ENCODE measurements around the gene APOL2.
"Not testable (repeated sequence)": the region's sequence is repeated elsewhere in the genome, so short reads cannot be mapped to it uniquely, and the experiment has no call there.

The APOL2 gene

DNA sequence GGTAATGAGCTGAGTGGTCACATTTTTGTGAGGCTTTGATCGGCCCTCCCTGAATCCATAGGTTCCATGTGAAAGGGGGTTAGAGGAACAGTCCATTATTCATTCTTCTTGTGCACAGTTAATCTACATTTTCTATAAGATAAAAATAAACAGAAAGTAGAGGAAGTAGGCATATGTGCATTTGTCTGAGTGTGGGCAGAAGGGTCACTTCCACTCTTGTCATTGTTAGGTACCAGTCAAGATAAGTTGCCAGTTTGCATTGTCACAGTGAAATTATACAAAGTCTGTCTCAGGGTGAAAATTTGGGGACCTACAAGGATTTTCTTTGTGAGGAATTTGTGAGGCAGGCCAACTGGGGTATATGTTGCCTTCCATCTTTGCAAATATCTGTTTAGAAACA lies 33.1 kb downstream of the APOL2 start:
- Histone ChIP-seq H3K4me3 (ENCODE audit: low read depth, low read length) (no peak overlapping the region), H3K27me3 (replicated peaks) (no peaks in the 10 kb centered on the region), H3K27ac (no peak overlapping the region), H3K36me3 (replicated peaks) (no peaks in the 10 kb centered on the region)
- in situ Hi-C loops (cut with HindIII; ENCODE audit: low pct_ligation_motif_present, low sequenced_read_pairs): no loop called here
- no peak for DNase-seq
- TF ChIP-seq, protein P1, sequence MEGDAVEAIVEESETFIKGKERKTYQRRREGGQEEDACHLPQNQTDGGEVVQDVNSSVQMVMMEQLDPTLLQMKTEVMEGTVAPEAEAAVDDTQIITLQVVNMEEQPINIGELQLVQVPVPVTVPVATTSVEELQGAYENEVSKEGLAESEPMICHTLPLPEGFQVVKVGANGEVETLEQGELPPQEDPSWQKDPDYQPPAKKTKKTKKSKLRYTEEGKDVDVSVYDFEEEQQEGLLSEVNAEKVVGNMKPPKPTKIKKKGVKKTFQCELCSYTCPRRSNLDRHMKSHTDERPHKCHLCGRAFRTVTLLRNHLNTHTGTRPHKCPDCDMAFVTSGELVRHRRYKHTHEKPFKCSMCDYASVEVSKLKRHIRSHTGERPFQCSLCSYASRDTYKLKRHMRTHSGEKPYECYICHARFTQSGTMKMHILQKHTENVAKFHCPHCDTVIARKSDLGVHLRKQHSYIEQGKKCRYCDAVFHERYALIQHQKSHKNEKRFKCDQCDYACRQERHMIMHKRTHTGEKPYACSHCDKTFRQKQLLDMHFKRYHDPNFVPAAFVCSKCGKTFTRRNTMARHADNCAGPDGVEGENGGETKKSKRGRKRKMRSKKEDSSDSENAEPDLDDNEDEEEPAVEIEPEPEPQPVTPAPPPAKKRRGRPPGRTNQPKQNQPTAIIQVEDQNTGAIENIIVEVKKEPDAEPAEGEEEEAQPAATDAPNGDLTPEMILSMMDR (IDR thresholded peaks at IDR 0.05; ENCODE audit: low read depth, low read length, missing control alignments): no peak

DNA sequence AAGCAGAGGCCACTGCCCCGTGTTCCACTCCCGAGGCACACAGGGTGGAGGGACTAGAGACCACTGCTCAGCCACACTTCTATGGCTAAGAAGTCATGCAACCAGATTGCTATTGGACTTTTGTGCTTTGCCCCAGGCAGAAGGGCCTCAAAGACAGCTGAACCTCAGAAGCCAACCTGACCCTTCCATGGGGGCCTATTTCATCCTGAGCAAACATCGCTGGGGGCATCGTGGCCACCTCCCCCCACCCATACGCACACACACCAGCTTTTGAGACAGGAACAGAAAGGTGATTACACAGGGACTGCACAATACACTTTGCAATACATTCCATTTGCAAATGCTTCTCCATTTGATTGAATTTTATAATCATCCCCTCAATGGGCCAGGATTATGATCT lies 33.8 kb downstream of the APOL2 start:
- in situ Hi-C loops (cut with HindIII; ENCODE audit: low pct_ligation_motif_present, low sequenced_read_pairs); H3K27me3 ChIP-seq (replicated peaks); H3K36me3 ChIP-seq (replicated peaks); H3K27ac ChIP-seq; H3K4me3 ChIP-seq (ENCODE audit: low read depth, low read length); DNase-seq: not testable (repeated sequence)

DNA sequence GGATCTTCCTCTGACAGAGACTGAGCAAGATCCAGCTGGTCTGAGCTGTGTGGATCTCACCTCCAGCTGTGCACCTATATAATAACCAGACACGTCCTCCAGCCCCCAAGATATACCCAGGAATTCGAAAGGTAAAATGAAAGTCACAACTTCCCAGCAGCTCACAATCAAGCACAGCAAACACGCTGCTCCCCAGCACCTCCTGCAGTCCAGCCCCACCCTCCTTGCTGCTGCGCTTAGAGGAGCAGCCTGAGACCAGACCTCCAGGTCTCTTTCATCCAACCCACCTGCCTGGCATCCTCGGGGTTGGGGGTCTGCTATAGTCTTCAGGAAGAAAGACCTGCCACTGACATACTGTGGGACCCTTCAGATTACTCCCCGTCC lies 34.7 kb downstream of the APOL2 start:
- Histone ChIP-seq H3K4me3 (ENCODE audit: low read depth, low read length) (no peak overlapping the region), H3K36me3 (replicated peaks) (no peaks in the 10 kb centered on the region), H3K27ac (no peak overlapping the region), H3K27me3 (replicated peaks) (no peaks in the 10 kb centered on the region)
- in situ Hi-C loops (cut with HindIII; ENCODE audit: low pct_ligation_motif_present, low sequenced_read_pairs): no loop called here
- TF ChIP-seq, protein P1 (IDR thresholded peaks at IDR 0.05; ENCODE audit: low read depth, low read length, missing control alignments): no peak
- no peak for DNase-seq

DNA sequence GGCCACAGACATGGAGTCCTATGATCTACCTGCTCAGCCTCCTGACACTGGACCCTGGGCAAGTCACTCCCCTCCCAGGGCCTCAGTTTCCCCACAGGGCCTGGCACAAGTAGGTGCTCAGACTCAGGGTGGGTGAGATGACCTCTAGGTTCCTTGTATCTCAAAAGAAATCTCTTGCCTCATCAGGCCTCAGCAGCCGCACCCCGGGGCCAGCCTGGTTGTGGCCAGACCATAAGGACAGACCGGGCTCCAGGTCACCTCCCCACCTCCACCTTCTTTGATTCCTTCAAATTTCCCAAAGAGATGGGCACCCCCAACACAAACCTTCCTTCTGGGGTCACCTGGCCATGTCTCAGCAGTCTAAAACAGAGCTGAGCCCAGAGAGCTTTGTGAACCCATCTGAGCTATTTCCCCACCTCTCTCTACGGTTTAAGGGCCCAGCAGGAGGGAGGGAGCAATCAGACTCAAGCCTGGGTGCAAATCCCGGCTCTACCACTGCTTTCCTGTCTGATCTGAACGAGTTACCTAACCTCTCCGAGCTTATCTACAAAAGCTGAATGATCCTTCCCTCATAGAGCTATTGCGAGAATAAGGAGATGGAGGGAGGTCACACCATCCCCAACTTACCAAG lies 35.2 kb downstream of the APOL2 start:
- TF ChIP-seq, protein P1 (IDR thresholded peaks at IDR 0.05; ENCODE audit: low read depth, low read length, missing control alignments): no peak
- DNase-seq: no peak
- in situ Hi-C loops (cut with HindIII; ENCODE audit: low pct_ligation_motif_present, low sequenced_read_pairs): no loop called here
- no peak overlapping the region for H3K4me3 ChIP-seq (ENCODE audit: low read depth, low read length)
- H3K27ac ChIP-seq: no peak overlapping the region
- H3K27me3 ChIP-seq (replicated peaks): no peaks in the 10 kb centered on the region
- no peaks in the 10 kb centered on the region for H3K36me3 ChIP-seq (replicated peaks)

DNA sequence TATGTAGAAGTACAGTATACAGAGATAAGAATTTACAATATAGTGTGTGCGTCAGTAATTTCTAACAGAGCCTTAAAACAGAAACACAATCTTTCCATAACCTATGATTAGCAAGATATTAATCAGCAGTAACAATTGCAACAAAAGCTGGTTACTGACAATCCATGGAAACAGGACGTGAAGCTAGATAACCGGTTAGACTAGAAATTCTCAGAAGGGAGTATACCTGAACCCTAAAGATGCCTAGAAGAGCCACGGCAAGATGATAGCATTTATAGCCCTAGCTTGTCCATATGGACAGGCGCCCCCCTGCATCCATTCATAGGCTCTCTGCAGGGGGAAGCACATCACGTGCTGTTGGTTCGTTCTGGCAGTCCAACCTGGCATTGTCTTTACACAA lies 35.9 kb downstream of the APOL2 start:
- DNase-seq; in situ Hi-C loops (cut with HindIII; ENCODE audit: low pct_ligation_motif_present, low sequenced_read_pairs): not testable (repeated sequence)

DNA sequence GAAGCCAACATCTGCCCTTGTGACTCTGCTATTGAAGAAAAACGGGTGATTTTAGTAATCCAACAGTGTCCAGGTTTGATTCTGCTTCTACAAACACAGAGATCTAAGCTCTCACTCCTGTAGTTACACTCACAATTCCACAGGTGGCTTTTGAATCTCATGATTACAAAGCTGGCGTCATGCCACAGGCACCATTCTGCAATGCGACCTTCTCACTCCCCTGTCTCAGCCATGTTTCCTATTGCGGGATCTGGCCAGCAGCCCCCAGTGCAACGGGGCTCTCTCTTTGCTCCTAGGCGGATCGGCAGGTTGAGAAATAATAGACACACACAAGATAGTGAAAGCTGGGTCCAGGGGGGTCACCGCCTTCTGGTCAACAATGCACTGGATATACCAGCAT lies 36.4 kb downstream of the APOL2 start:
- H3K36me3 ChIP-seq (replicated peaks); in situ Hi-C loops (cut with HindIII; ENCODE audit: low pct_ligation_motif_present, low sequenced_read_pairs); DNase-seq; H3K27me3 ChIP-seq (replicated peaks); H3K27ac ChIP-seq; H3K4me3 ChIP-seq (ENCODE audit: low read depth, low read length): not testable (repeated sequence)

More for the DNA sequence above, 35.9 kb downstream of the APOL2 start:
- not testable (repeated sequence) for H3K27me3 ChIP-seq (replicated peaks); H3K4me3 ChIP-seq (ENCODE audit: low read depth, low read length); H3K27ac ChIP-seq; H3K36me3 ChIP-seq (replicated peaks)

DNA sequence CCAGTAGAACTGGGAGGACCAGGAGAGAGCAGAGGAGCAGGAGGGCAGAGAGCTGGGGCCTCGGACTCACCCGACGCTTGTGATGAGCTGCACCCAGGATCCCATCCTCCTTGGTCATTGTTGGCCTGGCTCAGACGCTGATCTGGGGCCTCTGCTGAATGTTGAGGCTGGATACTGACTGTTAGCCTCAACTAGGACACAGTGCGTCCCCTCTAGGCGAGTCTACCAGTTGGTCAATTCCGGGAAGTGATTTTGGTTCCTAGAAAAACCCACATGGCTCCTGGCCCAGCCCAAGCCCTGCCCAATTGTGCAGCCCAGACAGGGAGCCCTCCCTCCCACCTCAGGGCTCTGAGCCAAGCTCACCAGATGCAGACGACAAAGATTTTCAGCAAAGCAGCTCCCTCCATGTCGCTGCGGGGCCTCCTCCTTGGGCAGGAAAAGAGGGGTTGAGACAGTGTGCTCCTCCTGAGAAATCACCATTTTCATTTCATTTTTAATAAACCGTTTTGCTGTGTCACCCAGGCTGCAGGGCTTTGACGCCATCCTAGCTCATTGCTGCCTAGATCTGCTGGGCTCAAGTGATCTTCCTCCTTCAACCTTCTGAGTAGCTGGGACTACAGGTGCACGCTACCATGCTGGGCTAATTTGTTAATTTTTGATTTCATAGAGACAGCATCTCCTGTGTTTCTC lies 37.6 kb downstream of the APOL2 start, which contains the start of gene APOL4:
Gene APOL4, minus strand, starts transcription at position 180 of the 690 bp plus-strand sequence. Its CDS starts 75 bp downstream, at position 105.
- in situ Hi-C loops (cut with HindIII; ENCODE audit: low pct_ligation_motif_present, low sequenced_read_pairs): no loop called here
- Histone ChIP-seq H3K27ac (no peak within 1 kb of the TSS), H3K36me3 (replicated peaks) (no peaks in the 10 kb centered on the region), H3K4me3 (ENCODE audit: low read depth, low read length) (no peak within 1 kb of the TSS), H3K27me3 (replicated peaks) (no peaks in the 10 kb centered on the region)
- TF ChIP-seq, protein P1 (IDR thresholded peaks at IDR 0.05; ENCODE audit: low read depth, low read length, missing control alignments): no peak
- no peak for DNase-seq

DNA sequence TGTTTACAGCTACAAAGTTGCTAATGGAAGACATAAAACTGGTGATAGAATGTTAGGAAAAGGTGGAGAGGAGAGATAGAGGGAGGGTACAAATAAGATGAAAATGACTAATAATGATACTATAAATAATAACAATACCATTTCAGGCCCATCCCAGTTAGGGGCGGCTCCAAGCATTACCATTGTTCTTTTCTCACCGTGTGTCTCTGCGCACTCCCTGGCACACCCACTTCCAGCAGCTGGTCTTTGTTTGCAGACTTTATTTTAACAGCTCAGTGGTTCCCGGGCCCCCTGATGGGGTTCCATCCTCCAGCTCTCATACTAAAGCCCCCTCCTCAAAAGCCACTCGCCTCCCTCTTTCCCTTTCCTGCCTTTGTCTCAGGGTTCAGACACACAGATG lies 38.3 kb downstream of the APOL2 start:
- DNase-seq; H3K4me3 ChIP-seq (ENCODE audit: low read depth, low read length); H3K36me3 ChIP-seq (replicated peaks); in situ Hi-C loops (cut with HindIII; ENCODE audit: low pct_ligation_motif_present, low sequenced_read_pairs); H3K27ac ChIP-seq; H3K27me3 ChIP-seq (replicated peaks): not testable (repeated sequence)
